22Rv1 (cell line): ENCODE measurements around the gene TLE3.

Source experiments
- CTCF ChIP-seq: fragments of 450-650 bp; IDR thresholded peaks from 2 replicates; pipeline ENCODE4 v1.5.1; 2017; ENCODE audit warnings: mild to moderate bottlenecking
- ZFX ChIP-seq: fragments of 450-650 bp; IDR thresholded peaks from 2 replicates; pipeline ENCODE4 v1.6.1; 2017; ENCODE audit warnings: antibody characterized with exemption, borderline replicate concordance

GRCh38 chr15:70074380-70074779 is 23.3 kb downstream of the TLE3 start:
- TF ChIP-seq CTCF (no peak), ZFX (no peak)
